HL-60 (cell line): ENCODE measurements around the gene TMEM183A.

ENCODE experiments used
- DNase-seq, 2 experiments: peaks; one replicate each; pipeline ENCODE4 v3.0.0-alpha.2; 2010 to 2020; ENCODE audit warnings: low read depth in 1 of 2, low spot score in 1 of 2
- H3K27ac ChIP-seq: fragments of 250-450 bp; sonication (Bioruptor Pico); replicated peaks from 2 replicates; pipeline ENCODE4 v1.5.1; 2020; ENCODE audit warnings: mild to moderate bottlenecking, moderate library complexity
- H3K27me3 ChIP-seq: fragments of 250-450 bp; sonication (Bioruptor Pico); 2 replicates; pipeline ENCODE4 v1.5.1; 2021; ENCODE audit warnings: mild to moderate bottlenecking, moderate library complexity; ENCODE audit not compliant: insufficient read depth, poor library complexity, severe bottlenecking
- H3K4me3 ChIP-seq: replicated peaks from 2 replicates; pipeline ENCODE4 v1.5.1; 2011; ENCODE audit warnings: mild to moderate bottlenecking, control low read depth, low read length; ENCODE audit not compliant: insufficient read depth
- CTCF ChIP-seq: IDR thresholded peaks from one replicate; pipeline ENCODE4 v1.5.1; 2011; ENCODE audit warnings: low read length, control low read depth, inconsistent platforms; ENCODE audit not compliant: insufficient read depth
- GABPA ChIP-seq: IDR thresholded peaks from 2 replicates; pipeline ENCODE4 v1.6.1; 2012; ENCODE audit warnings: low read depth
- POLR2AphosphoS5 ChIP-seq: IDR thresholded peaks from 2 replicates; pipeline ENCODE4 v1.6.1; 2012; ENCODE audit warnings: low read depth
- REST ChIP-seq: IDR thresholded peaks from 2 replicates; pipeline ENCODE4 v1.6.1; 2012; ENCODE audit warnings: low read depth; ENCODE audit not compliant: insufficient replicate concordance
- SPI1 ChIP-seq: IDR thresholded peaks from 2 replicates; pipeline ENCODE4 v1.6.1; 2012; ENCODE audit warnings: low read depth, mild to moderate bottlenecking, borderline replicate concordance

Gene TMEM183A

GRCh38 chr1:203026031-203026665 lies 19.0 kb downstream of the TMEM183A start, which contains the start of gene PPFIA4:
Gene PPFIA4 (plus strand): TSS chr1:203026491. CDS start chr1:203039009, 12,518 bp downstream.
- peak; percentile 75 to 76 for DNase-seq
- no peak for TF ChIP-seq GABPA
- peak; percentile 63; the same call in 1 of the 2 replicates for TF ChIP-seq POLR2AphosphoS5
- peak within 1 kb of the TSS; percentile 51 for H3K4me3 ChIP-seq
- no peak within 1 kb of the TSS; the same call in 1 of the 2 replicates for H3K27ac ChIP-seq
- H3K27me3 ChIP-seq = peaks cover 4% of the 10 kb centered on the region

GRCh38 chr1:203026666-203027663 lies 19.8 kb downstream of the TMEM183A start:
- Histone ChIP-seq H3K4me3 (peak overlapping the region; percentile 51), H3K27me3 (peaks cover 4% of the 10 kb centered on the region), H3K27ac (no peak overlapping the region)
- DNase-seq = no peak
- no peak for TF ChIP-seq SPI1
- TF ChIP-seq REST = no peak
- no peak for TF ChIP-seq CTCF
- TF ChIP-seq GABPA = no peak
- no peak for TF ChIP-seq POLR2AphosphoS5

- no peak for TF ChIP-seq CTCF
- no peak for TF ChIP-seq POLR2AphosphoS5
- TF ChIP-seq GABPA = no peak
- TF ChIP-seq SPI1 = no peak
- no peak for TF ChIP-seq REST
- H3K27ac ChIP-seq = no peak overlapping the region
- peaks cover 4% of the 10 kb centered on the region for H3K27me3 ChIP-seq
- H3K4me3 ChIP-seq = no peak overlapping the region
- no peak for DNase-seq
Measured at GRCh38 chr1:203028067-203028783, 21.1 kb downstream of the TMEM183A start.
